ENCODE results near the gene MTOR.

- TF ChIP-seq EZH2 (IDR thresholded peaks at IDR 0.05; ENCODE audit: low read length, unreplicated experiment) (no peak), CTCF (conservative IDR thresholded peaks at IDR 0.05; ENCODE audit: low read depth, low read length) (no peak)
Measured at GRCh38 chr1:11293856-11294255, 31.5 kb upstream of the MTOR start.
